IgD-negative memory B cell (primary cell): ENCODE results near the gene ARPIN. TPM values are rescaled to one million over a fixed set of nuclear protein-coding genes. Genes with fewer than 3 reads are reported as not detected.

Experiments used
- H3K27ac Mint-ChIP-seq, 3 donors: one replicate each; pipeline ENCODE4 v1.8.0; 2020 to 2022; ENCODE audit warnings: mild to moderate bottlenecking in 3 of 3, mixed read lengths in 3 of 3, moderate library complexity in 1 of 3
- H3K27me3 Mint-ChIP-seq: one replicate; pipeline ENCODE4 v1.8.0; 2021; ENCODE audit warnings: mixed read lengths
- H3K36me3 Mint-ChIP-seq: one replicate; pipeline ENCODE4 v1.8.0; 2020; ENCODE audit warnings: mild to moderate bottlenecking, mixed read lengths
- H3K4me1 Mint-ChIP-seq, 3 donors: one replicate each; pipeline ENCODE4 v1.8.0; 2020 to 2022; ENCODE audit warnings: mixed read lengths in 3 of 3, mild to moderate bottlenecking in 1 of 3
- H3K4me3 Mint-ChIP-seq, 4 donors: one replicate each; pipeline ENCODE4 v1.8.0; 2020 to 2022; ENCODE audit warnings: mild to moderate bottlenecking in 4 of 4, mixed read lengths in 4 of 4, moderate library complexity in 3 of 4
- H3K9me3 Mint-ChIP-seq, 3 donors: one replicate each; pipeline ENCODE4 v1.8.0; 2020 to 2021; ENCODE audit warnings: mixed read lengths in 3 of 3, mild to moderate bottlenecking in 1 of 3
- polyA plus RNA-seq: library from polyadenylated mRNA; unstranded; fragments of 300-500 nt; fragmentation: Illumina TruSeq; gene quantifications from one replicate; pipeline ENCODE4 v1.2.3, GENCODE V29; 2021

Gene ARPIN
- polyA plus RNA-seq, 1 donor from 2014 or later, result not detected

GRCh38 chr15:89851673-89852341 lies 60.9 kb downstream of the ARPIN start:
- H3K36me3 Mint-ChIP-seq, result peaks cover 7% of the 10 kb centered on the region
- no peaks in the 10 kb centered on the region for H3K9me3 Mint-ChIP-seq
- peak overlapping the region in 2 of 3 donors; percentile 8 to 64 for H3K27ac Mint-ChIP-seq
- H3K27me3 Mint-ChIP-seq, result no peaks in the 10 kb centered on the region
- peak overlapping the region in 1 of 4 donors; percentile 34 for H3K4me3 Mint-ChIP-seq
- H3K4me1 Mint-ChIP-seq, result peaks cover 18 to 38% (median 25%) of the 10 kb centered on the region in 3 donors

DNA sequence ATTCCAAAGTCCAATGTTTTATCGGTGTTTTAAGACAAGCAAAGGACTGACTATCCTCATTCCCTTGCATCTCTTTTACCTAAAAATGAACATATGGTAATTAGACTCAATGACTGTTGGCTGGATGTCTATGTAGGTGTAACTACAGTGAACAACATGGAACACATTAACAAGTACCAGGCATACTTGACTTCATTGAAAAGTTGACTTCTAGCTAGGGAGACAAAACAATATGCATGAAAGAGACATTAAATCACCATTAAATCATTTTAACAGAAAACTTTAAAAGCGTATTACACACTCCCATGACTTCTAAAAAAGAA lies 63.8 kb downstream of the ARPIN start:
- peak overlapping the region in 1 of 4 donors; percentile 55 for H3K4me3 Mint-ChIP-seq
- H3K27me3 Mint-ChIP-seq, result no peaks in the 10 kb centered on the region

DNA sequence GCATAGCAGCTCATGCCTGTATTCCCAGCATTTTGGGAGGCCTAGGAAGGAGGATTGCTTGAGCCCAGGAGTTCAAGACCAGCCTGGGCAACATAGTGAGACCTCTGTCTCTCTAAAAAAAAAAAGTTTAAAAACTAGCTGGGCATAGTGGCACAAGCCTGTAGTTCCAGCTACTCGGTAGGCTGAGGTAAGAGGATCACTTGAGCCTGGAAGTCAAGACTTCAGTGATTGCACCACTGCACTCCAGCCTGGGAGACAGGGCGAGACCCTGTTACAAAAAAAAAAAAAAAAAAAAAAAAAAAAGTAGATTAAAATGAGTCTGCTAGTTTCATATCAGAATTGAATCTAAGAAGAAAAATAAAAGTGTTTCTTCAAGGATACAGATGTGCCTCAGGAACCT lies 65.7 kb downstream of the ARPIN start:
- Mint-ChIP-seq H3K36me3 (peaks cover 10% of the 10 kb centered on the region), H3K27ac (no peak overlapping the region), H3K9me3 (no peaks in the 10 kb centered on the region), H3K27me3 (no peaks in the 10 kb centered on the region), H3K4me1 (peaks cover 16 to 34% (median 28%) of the 10 kb centered on the region in 3 donors), H3K4me3 (no peak overlapping the region)

More for the DNA sequence above, 63.8 kb downstream of the ARPIN start:
- H3K9me3 Mint-ChIP-seq, result no peaks in the 10 kb centered on the region
- no peak overlapping the region for H3K27ac Mint-ChIP-seq
- peaks cover 16 to 38% (median 25%) of the 10 kb centered on the region in 3 donors for H3K4me1 Mint-ChIP-seq
- H3K36me3 Mint-ChIP-seq, result peaks cover 9% of the 10 kb centered on the region

DNA sequence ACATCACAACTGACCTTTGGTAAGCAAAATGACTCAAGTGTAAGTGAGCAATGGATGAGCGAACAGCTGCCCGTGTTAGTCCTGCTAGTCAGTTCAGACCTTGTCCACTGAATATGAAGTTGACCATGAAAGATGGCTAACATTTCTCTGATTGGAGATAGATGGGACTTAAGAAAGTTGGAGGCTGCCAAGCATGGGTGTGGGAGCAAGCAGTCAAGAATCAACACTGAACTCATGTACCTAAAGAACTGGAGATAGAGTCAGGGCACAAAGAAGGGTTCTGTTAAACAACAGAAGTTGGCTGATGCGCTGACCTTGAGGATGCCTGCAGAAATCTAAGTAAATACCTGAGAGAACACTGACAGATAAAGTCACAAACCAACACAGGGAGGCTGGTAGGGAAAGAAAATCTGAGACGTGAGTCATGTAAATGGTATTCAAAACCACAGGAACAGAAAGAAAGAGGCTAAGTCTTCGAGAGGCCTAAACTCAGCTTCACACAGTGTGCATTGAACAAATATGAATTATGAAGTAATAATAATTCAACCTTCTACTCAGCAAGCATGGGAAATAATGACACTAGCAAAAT lies 67.4 kb downstream of the ARPIN start:
- H3K27me3 Mint-ChIP-seq, result no peaks in the 10 kb centered on the region
- peaks cover 9 to 26% (median 19%) of the 10 kb centered on the region in 3 donors for H3K4me1 Mint-ChIP-seq
- H3K36me3 Mint-ChIP-seq, result peaks cover 13% of the 10 kb centered on the region
- peak overlapping the region in 1 of 4 donors; percentile 7 for H3K4me3 Mint-ChIP-seq
- no peaks in the 10 kb centered on the region for H3K9me3 Mint-ChIP-seq
- H3K27ac Mint-ChIP-seq, result no peak overlapping the region

Other genes with a start within 250 kb of the ARPIN start
- not detected for gene PLIN1, start 233.6 kb downstream of the ARPIN start, polyA plus RNA-seq
- gene PEX11A, start 222.2 kb downstream of the ARPIN start, polyA plus RNA-seq, result 1.3 TPM
- not detected for gene WDR93, start 222.1 kb downstream of the ARPIN start, polyA plus RNA-seq
- 1.8 TPM for gene MESP1, start 161.7 kb downstream of the ARPIN start, polyA plus RNA-seq
- not detected for gene MESP2, start 136.6 kb downstream of the ARPIN start, polyA plus RNA-seq
- gene ANPEP, start 98.1 kb downstream of the ARPIN start, polyA plus RNA-seq, result 0.46 TPM
- 29.7 TPM for gene AP3S2, start 19.0 kb downstream of the ARPIN start, polyA plus RNA-seq
- gene ZNF710, start 88.4 kb upstream of the ARPIN start, polyA plus RNA-seq, result 3.6 TPM
- 106 TPM for gene IDH2, start 189.5 kb upstream of the ARPIN start, polyA plus RNA-seq